GM10266 (cell line): ENCODE measurements around the gene QPCT.

ENCODE experiments used
- DNase-seq: peaks from one replicate; pipeline ENCODE4 v3.0.0; 2012; ENCODE audit errors: extremely low spot score
- CTCF ChIP-seq: IDR thresholded peaks from 2 replicates; pipeline ENCODE4 v1.5.1; 2012; ENCODE audit warnings: mild to moderate bottlenecking, low read depth; ENCODE audit not compliant: control insufficient read depth, insufficient read depth; ENCODE audit errors: missing control alignments

QPCT gene

GRCh38 chr2:37357530-37357929 is 13.1 kb downstream of the QPCT start:
- TF ChIP-seq CTCF = no peak
- DNase-seq = no peak

DNA sequence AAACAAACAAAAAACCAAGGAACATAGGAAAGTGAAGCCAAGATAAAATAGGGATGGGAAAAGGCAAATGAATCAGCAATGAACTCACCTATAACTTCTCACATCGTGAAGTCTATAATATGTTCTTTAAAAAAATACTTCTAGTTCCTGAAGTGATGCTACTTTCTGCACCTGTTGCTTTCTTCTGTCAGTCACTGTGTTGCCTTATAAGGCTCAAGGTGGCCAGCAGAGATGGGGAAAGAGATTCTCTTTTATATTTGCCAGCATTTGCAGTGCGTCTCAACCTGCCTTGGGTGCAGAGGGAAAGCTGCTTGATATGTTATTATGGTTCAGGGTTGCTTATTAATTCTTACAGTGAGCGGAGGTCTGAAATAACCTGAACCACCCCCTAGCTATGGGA is 14.0 kb downstream of the QPCT start:
- TF ChIP-seq CTCF = no peak
- no peak for DNase-seq

- DNase-seq = no peak
- TF ChIP-seq CTCF = no peak
These were observed 16.9 kb downstream of the QPCT start for GRCh38 chr2:37361216-37361815.

GRCh38 chr2:37361994-37362698 is 17.7 kb downstream of the QPCT start:
- DNase-seq = no peak
- no peak for TF ChIP-seq CTCF

GRCh38 chr2:37364351-37364750 is 19.9 kb downstream of the QPCT start:
- TF ChIP-seq CTCF = no peak
- no peak for DNase-seq

GRCh38 chr2:37365669-37366068 is 21.2 kb downstream of the QPCT start:
- no peak for TF ChIP-seq CTCF
- DNase-seq = no peak

DNA sequence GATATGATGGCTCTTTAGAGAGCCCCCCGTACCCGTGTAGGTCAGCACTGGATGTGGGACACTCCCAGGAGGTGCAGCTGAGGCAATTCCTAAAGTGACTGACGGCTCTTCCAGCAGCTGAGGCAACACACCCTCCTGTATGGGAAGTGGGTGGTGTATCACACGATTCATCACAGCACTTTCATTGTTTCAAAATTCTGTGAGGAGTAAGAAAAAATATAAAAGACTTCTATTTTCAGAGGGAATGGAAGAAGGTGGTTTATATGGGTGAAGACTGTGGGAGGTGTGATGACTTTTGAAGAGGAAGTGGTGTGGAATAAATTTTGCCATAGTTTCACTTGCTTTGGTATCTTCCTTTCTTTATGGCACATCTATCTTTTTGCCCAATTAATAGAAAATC is 22.3 kb downstream of the QPCT start:
- no peak for TF ChIP-seq CTCF
- DNase-seq = no peak
